Smooth muscle cell (in vitro differentiated cells): ENCODE data around the gene DAB2. TPM values are rescaled to one million over a fixed set of nuclear protein-coding genes. Genes with fewer than 3 reads are reported as not detected.

Source experiments
- DNase-seq: peaks from one replicate; lab custom pipeline; 2025; ENCODE audit not compliant: unreplicated experiment; lab: John Stamatoyannopoulos, UW
- H2AFZ ChIP-seq: fragments of 200-600 bp; sonication (generic); 2 replicates; pipeline ENCODE4 v1.6.0; 2016; ENCODE audit warnings: antibody characterized with exemption, low read depth, mild to moderate bottlenecking
- H3F3A ChIP-seq: fragments of 200-600 bp; sonication (generic); 2 replicates; pipeline ENCODE4 v1.6.0; 2017; ENCODE audit warnings: antibody characterized with exemption, low read depth
- H3K27ac ChIP-seq: fragments of 200-600 bp; sonication (generic); 2 replicates; pipeline ENCODE4 v1.5.1; 2016; ENCODE audit warnings: low read depth, mild to moderate bottlenecking
- H3K27me3 ChIP-seq: fragments of 200-600 bp; sonication (generic); 2 replicates; pipeline ENCODE4 v1.6.1; 2016; ENCODE audit warnings: low read depth, mild to moderate bottlenecking
- H3K36me3 ChIP-seq: fragments of 200-600 bp; sonication (generic); 2 replicates; pipeline ENCODE4 v1.5.1; 2016; ENCODE audit warnings: low read depth
- H3K4me1 ChIP-seq: fragments of 200-600 bp; sonication (generic); 2 replicates; pipeline ENCODE4 v1.5.1; 2016; ENCODE audit warnings: low read depth
- H3K4me2 ChIP-seq: fragments of 200-600 bp; sonication (generic); 2 replicates; pipeline ENCODE4 v1.6.0; 2016; ENCODE audit warnings: mild to moderate bottlenecking
- H3K4me3 ChIP-seq: fragments of 200-600 bp; sonication (generic); 2 replicates; pipeline ENCODE4 v1.5.1; 2016; ENCODE audit warnings: mild to moderate bottlenecking
- H3K79me2 ChIP-seq: fragments of 200-600 bp; sonication (generic); 2 replicates; pipeline ENCODE4 v1.6.0; 2016; ENCODE audit warnings: low read depth, mild to moderate bottlenecking
- H3K9ac ChIP-seq: fragments of 200-600 bp; sonication (generic); 2 replicates; pipeline ENCODE4 v1.6.0; 2016; ENCODE audit warnings: low read depth
- H3K9me3 ChIP-seq: fragments of 200-600 bp; sonication (generic); replicated peaks from 2 replicates; pipeline ENCODE4 v1.5.1; 2016; ENCODE audit warnings: low read depth
- H4K20me1 ChIP-seq: fragments of 200-600 bp; sonication (generic); 2 replicates; pipeline ENCODE4 v1.6.0; 2016; ENCODE audit warnings: low read depth
- WGBS: methylation state at CpG from one replicate; pipeline ENCODE4 v1.1.7; 2016; ENCODE audit warnings: low lambda C conversion rate; 5-methylcytosine and 5-hydroxymethylcytosine counted together
- polyA plus RNA-seq: library from polyadenylated mRNA; unstranded; fragments of >200 nt; fragmentation: Nextera tagmentation; extraction: Ambion mirVana; gene quantifications from 2 replicates; pipeline ENCODE4 v1.2.1, GENCODE V29; 2016
- total RNA-seq: library from RNA; depleted of rRNA; stranded (reverse); fragments of >200 nt; gene quantifications from 2 replicates; pipeline ENCODE4 v1.2.3, GENCODE V29; 2014
- TF ChIP-seq, protein P1 (sequence below): fragments of 200-600 bp; sonication (generic); IDR thresholded peaks from 2 replicates; pipeline ENCODE4 v1.5.1; 2017; ENCODE audit warnings: borderline replicate concordance, mild to moderate bottlenecking, antibody characterized with exemption; ENCODE audit not compliant: insufficient read depth, poor library complexity, severe bottlenecking

The DAB2 gene
- total and polyA plus RNA-seq, 2 experiments from 2014 or later = 87.2 to 105 TPM

DNA sequence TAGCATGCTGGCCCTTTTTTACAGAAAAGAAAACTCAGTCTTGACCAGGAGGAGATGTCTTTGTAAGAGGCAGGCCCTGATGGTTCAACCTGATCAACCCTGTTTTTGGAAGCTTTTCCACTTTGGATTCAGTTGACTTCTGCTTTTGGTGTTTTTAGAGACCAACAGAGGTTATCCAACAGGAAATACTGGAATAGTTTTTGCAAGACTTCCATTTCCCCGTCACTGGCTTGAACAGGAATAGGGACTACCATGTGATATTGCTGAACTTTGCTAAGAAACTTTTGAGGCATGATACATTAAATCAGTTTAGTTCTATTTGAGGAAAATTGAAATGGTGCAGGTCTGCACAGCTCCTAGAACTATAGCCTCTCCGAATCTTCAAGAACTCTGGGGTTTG, 17.1 kb upstream of the DAB2 start:
- H3K4me3 ChIP-seq = no peak overlapping the region
- no peaks in the 10 kb centered on the region for H3K9me3 ChIP-seq
- TF ChIP-seq, protein P1, sequence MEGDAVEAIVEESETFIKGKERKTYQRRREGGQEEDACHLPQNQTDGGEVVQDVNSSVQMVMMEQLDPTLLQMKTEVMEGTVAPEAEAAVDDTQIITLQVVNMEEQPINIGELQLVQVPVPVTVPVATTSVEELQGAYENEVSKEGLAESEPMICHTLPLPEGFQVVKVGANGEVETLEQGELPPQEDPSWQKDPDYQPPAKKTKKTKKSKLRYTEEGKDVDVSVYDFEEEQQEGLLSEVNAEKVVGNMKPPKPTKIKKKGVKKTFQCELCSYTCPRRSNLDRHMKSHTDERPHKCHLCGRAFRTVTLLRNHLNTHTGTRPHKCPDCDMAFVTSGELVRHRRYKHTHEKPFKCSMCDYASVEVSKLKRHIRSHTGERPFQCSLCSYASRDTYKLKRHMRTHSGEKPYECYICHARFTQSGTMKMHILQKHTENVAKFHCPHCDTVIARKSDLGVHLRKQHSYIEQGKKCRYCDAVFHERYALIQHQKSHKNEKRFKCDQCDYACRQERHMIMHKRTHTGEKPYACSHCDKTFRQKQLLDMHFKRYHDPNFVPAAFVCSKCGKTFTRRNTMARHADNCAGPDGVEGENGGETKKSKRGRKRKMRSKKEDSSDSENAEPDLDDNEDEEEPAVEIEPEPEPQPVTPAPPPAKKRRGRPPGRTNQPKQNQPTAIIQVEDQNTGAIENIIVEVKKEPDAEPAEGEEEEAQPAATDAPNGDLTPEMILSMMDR = no peak
- H3K27ac ChIP-seq = no peak overlapping the region
- DNase-seq = no peak
- H3K4me2 ChIP-seq = no peak overlapping the region
- no peak overlapping the region for H3K9ac ChIP-seq
- H3K36me3 ChIP-seq = no peaks in the 10 kb centered on the region
- no peaks in the 10 kb centered on the region for H3F3A ChIP-seq
- H3K79me2 ChIP-seq = no peaks in the 10 kb centered on the region
- H2AFZ ChIP-seq = no peak overlapping the region
- H3K4me1 ChIP-seq = no peaks in the 10 kb centered on the region
- WGBS = 90% methylated on average over 2 of the region's 2 CpGs
- no peaks in the 10 kb centered on the region for H4K20me1 ChIP-seq
- H3K27me3 ChIP-seq = no peaks in the 10 kb centered on the region

DNA sequence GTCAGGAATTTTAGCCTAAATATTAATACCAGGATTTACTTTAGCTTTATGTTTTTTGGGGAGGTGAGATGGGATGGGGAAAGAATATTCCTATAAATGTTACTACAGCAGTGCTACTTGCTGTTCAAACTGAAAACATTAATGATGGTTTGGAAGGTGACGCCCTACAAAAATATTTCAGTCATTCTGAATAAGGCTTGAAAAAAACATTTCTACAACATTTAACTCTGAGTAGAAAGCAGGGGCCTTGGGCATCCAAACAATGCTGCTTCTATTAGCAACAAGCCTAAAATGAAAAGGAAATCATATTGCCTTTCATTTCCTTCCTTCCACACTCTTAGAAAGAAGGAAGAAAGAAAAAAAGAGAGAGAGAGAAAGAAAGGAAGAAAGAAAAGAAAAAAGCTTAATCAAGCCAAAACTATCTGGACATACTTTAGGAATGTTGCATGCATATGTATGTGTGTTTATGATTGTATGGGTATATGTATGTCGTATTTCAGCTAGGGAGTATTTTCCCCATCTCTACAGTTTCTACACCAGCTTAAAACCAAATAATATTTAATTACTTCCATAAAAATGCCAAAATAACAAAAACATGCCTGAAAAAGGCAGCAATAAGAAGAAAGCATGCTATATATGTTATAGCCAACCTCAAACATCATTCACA, 16.3 kb upstream of the DAB2 start:
- H3K9me3 ChIP-seq = no peaks in the 10 kb centered on the region
- peak overlapping the region; percentile 14 for H2AFZ ChIP-seq
- H3K4me3 ChIP-seq = no peak overlapping the region
- H3K4me1 ChIP-seq = no peaks in the 10 kb centered on the region
- H3K27me3 ChIP-seq = no peaks in the 10 kb centered on the region
- TF ChIP-seq, protein P1 = no peak
- H3K36me3 ChIP-seq = no peaks in the 10 kb centered on the region
- no peak overlapping the region for H3K27ac ChIP-seq
- no peak overlapping the region for H3K4me2 ChIP-seq
- H3K9ac ChIP-seq = no peak overlapping the region
- no peaks in the 10 kb centered on the region for H3F3A ChIP-seq
- no peaks in the 10 kb centered on the region for H3K79me2 ChIP-seq
- no peaks in the 10 kb centered on the region for H4K20me1 ChIP-seq
- WGBS = 91% methylated on average over 2 of the region's 2 CpGs
- DNase-seq = no peak

DNA sequence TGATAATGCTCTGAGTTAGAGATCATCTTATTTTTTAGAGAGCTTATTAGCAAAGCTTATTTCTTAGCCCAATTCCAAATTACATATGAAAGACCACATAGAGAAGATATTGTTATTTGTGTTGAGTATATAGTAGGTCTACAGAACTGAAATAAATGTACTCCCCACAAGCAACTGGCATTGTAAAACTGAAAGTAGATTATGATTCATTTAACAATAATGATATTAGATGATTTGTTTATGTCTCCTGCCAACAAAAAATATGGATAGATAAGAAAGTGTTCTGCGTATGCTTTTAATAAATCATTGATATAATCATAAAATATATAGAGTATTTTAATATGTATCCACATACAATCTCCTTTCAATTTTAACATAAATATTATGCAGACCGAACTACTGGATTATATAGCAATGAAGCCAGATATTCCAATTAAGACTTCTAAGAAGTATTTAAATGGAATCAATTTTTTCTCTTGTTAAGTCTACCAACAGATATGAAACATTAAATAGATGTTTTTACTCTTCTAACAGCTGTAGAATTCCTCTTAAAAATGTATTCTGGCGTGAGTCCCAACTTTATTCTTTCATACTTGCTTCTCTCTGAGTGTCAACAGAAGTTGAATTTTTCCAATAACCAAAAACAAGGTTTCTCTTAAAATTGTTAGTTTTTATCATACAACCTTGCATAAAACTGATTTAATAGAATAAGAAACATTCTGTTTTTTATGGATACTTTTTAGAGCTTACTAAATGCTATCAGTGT, 15.6 kb upstream of the DAB2 start:
- Histone ChIP-seq H3K9ac (no peak overlapping the region), H3K4me3 (no peak overlapping the region), H3K27ac (no peak overlapping the region), H4K20me1 (no peaks in the 10 kb centered on the region), H3K9me3 (no peaks in the 10 kb centered on the region), H2AFZ (no peak overlapping the region), H3K27me3 (no peaks in the 10 kb centered on the region), H3K4me2 (no peak overlapping the region), H3F3A (no peaks in the 10 kb centered on the region), H3K4me1 (no peaks in the 10 kb centered on the region), H3K79me2 (no peaks in the 10 kb centered on the region), H3K36me3 (no peaks in the 10 kb centered on the region)
- TF ChIP-seq, protein P1 = no peak
- DNase-seq = no peak
- 95% methylated on average over 3 of the region's 3 CpGs for WGBS
